HepG2 (cell line): ENCODE data around the gene TCF7L2. TPM values are rescaled to one million over a fixed set of nuclear protein-coding genes. Genes with fewer than 3 reads are reported as not detected.

Experiments used
- ATF6 ChIP-seq: sonication (generic); formaldehyde crosslinking; conservative IDR thresholded peaks from 2 replicates; pipeline ENCODE4 v1.4.0; 2020; ENCODE audit warnings: missing genetic modification reagents
- CREB1 ChIP-seq, 2 experiments: fragments of 450-650 bp in 1 of 2; IDR thresholded peaks; 2 replicates each; pipeline ENCODE4 v1.6.1; 2016 to 2017; ENCODE audit warnings: control low read depth in 1 of 2, mild to moderate bottlenecking in 1 of 2, missing compliant biosample characterization in 1 of 2, missing genetic modification characterization in 1 of 2
- FIP1L1 ChIP-seq: fragments of 200-400 bp; formaldehyde crosslinking; IDR thresholded peaks from 2 replicates; pipeline ENCODE4 v1.6.1; 2018; ENCODE audit warnings: low read depth, mild to moderate bottlenecking, low read length, moderate library complexity, borderline replicate concordance; ENCODE audit not compliant: insufficient read depth
- HMGA1 ChIP-seq: sonication (generic); formaldehyde crosslinking; conservative IDR thresholded peaks from 2 replicates; pipeline ENCODE4 v1.4.0; 2020; ENCODE audit warnings: missing genetic modification reagents
- HMGXB4 ChIP-seq, 2 experiments: sonication (generic) in 1 of 2; formaldehyde crosslinking in 1 of 2; IDR thresholded peaks; 2 replicates each; pipeline versions ENCODE4 v1.4.0 to v1.6.1; 2018 to 2020; ENCODE audit warnings: missing genetic modification reagents in 2 of 2, borderline replicate concordance in 1 of 2, low read depth in 1 of 2, mild to moderate bottlenecking in 1 of 2, missing biosample characterization in 1 of 2
- HNF4G ChIP-seq, 2 experiments: sonication (generic) in 1 of 2; formaldehyde crosslinking in 1 of 2; IDR thresholded peaks; 2 replicates each; pipeline versions ENCODE4 v1.4.0 to v1.6.1; 2011 to 2020; ENCODE audit warnings: borderline replicate concordance in 2 of 2, low read depth in 2 of 2, mild to moderate bottlenecking in 2 of 2, low read length in 1 of 2, missing genetic modification reagents in 1 of 2, moderate library complexity in 1 of 2
- KLF13 ChIP-seq: sonication (generic); formaldehyde crosslinking; IDR thresholded peaks from 2 replicates; pipeline ENCODE4 v1.4.0; 2020; ENCODE audit warnings: mild to moderate bottlenecking, missing genetic modification reagents
- KMT2A ChIP-seq: sonication (generic); formaldehyde crosslinking; IDR thresholded peaks from 2 replicates; pipeline ENCODE4 v1.4.0; 2020; ENCODE audit warnings: missing genetic modification reagents
- PCBP2 ChIP-seq: fragments of 200-400 bp; formaldehyde crosslinking; optimal IDR thresholded peaks from 2 replicates; pipeline ENCODE3; 2018; ENCODE audit warnings: low read length, low read depth; ENCODE audit not compliant: poor library complexity, severe bottlenecking
- RFXANK ChIP-seq: IDR thresholded peaks from 2 replicates; pipeline ENCODE4 v1.6.1; 2016
- RXRA ChIP-seq: sonication (generic); formaldehyde crosslinking; IDR thresholded peaks from 2 replicates; pipeline ENCODE4 v1.5.1; 2020; ENCODE audit warnings: missing genetic modification reagents
- SOX13 ChIP-seq, 3 experiments: fragments of 450-650 bp in 1 of 3; sonication (generic) in 1 of 3; formaldehyde crosslinking in 1 of 3; IDR thresholded peaks in 2 of 3; conservative IDR thresholded peaks in 1 of 3; 2 replicates each; pipeline versions ENCODE4 v1.5.0 to v1.6.1; 2016 to 2020; ENCODE audit warnings: antibody characterized with exemption in 1 of 3, mild to moderate bottlenecking in 1 of 3, missing compliant biosample characterization in 1 of 3, missing genetic modification reagents in 1 of 3, moderate library complexity in 1 of 3
- SP2 ChIP-seq: sonication (generic); formaldehyde crosslinking; IDR thresholded peaks from 2 replicates; pipeline ENCODE4 v1.5.1; 2020; ENCODE audit warnings: mild to moderate bottlenecking, missing genetic modification reagents
- ZNF12 ChIP-seq: sonication (generic); formaldehyde crosslinking; IDR thresholded peaks from 2 replicates; pipeline ENCODE4 v1.5.0; 2020; ENCODE audit warnings: missing genetic modification reagents
- ZNF331 ChIP-seq: sonication (generic); formaldehyde crosslinking; IDR thresholded peaks from 2 replicates; pipeline ENCODE4 v1.4.0; 2020; ENCODE audit warnings: missing genetic modification reagents
- ZNF33A ChIP-seq: sonication (generic); formaldehyde crosslinking; IDR thresholded peaks from 2 replicates; pipeline ENCODE4 v1.5.1; 2020; ENCODE audit warnings: missing genetic modification reagents, mild to moderate bottlenecking, moderate library complexity, borderline replicate concordance
- ZNF460 ChIP-seq: sonication (generic); formaldehyde crosslinking; IDR thresholded peaks from 2 replicates; pipeline ENCODE4 v1.5.1; 2020; ENCODE audit warnings: missing genetic modification reagents, mild to moderate bottlenecking, borderline replicate concordance
- ZNF547 ChIP-seq: sonication (generic); formaldehyde crosslinking; IDR thresholded peaks from 2 replicates; pipeline ENCODE4 v1.5.1; 2020; ENCODE audit warnings: mild to moderate bottlenecking, missing genetic modification reagents
- ZNF556 ChIP-seq: sonication (generic); formaldehyde crosslinking; IDR thresholded peaks from 2 replicates; pipeline ENCODE4 v1.4.0; 2020; ENCODE audit warnings: mild to moderate bottlenecking, missing genetic modification reagents, borderline replicate concordance
- ZNF569 ChIP-seq: sonication (generic); formaldehyde crosslinking; IDR thresholded peaks from 2 replicates; pipeline ENCODE4 v1.5.0; 2020; ENCODE audit warnings: mild to moderate bottlenecking, missing genetic modification reagents, moderate library complexity, borderline replicate concordance
- ZNF615 ChIP-seq: sonication (generic); formaldehyde crosslinking; IDR thresholded peaks from 2 replicates; pipeline ENCODE4 v1.5.0; 2020; ENCODE audit warnings: mild to moderate bottlenecking, missing genetic modification reagents, borderline replicate concordance
- ZNF709 ChIP-seq: sonication (generic); formaldehyde crosslinking; IDR thresholded peaks from 2 replicates; pipeline ENCODE4 v1.5.0; 2020; ENCODE audit warnings: mild to moderate bottlenecking, missing genetic modification reagents
- polyA plus RNA-seq, 8 experiments: library from polyadenylated mRNA; depleted of rRNA in 3 of 8; stranded (reverse) in 7 of 8; unstranded in 1 of 8; fragments of >200 nt; fragmentation: Illumina TruSeq in 4 of 8; extraction: Trizol in 4 of 8; gene quantifications; 2 replicates each; pipeline versions ENCODE4 v1.2.1 to v1.2.3, GENCODE V29; 2011 to 2016; ENCODE audit warnings: low read depth in 4 of 8, missing spikeins in 1 of 8, mixed read lengths in 1 of 8; ENCODE audit not compliant: insufficient read depth in 1 of 8
- total RNA-seq, 5 experiments: library from RNA; depleted of rRNA; stranded (reverse); fragments of >200 nt; fragmentation: Illumina TruSeq; extraction: Trizol; gene quantifications; 2 replicates each; pipeline ENCODE4 v1.2.3, GENCODE V29; 2016; ENCODE audit warnings: low read depth in 1 of 5
- TF ChIP-seq, protein P1 (sequence below): sonication (generic); formaldehyde crosslinking; IDR thresholded peaks from 2 replicates; pipeline ENCODE4 v1.8.0; 2022; ENCODE audit warnings: missing genetic modification reagents, low read depth, mild to moderate bottlenecking, borderline replicate concordance
- TF ChIP-seq, protein P2 (sequence below): sonication (generic); formaldehyde crosslinking; IDR thresholded peaks from 2 replicates; pipeline ENCODE4 v1.4.0; 2020; ENCODE audit warnings: mild to moderate bottlenecking, missing genetic modification reagents

Gene TCF7L2
- total and polyA plus RNA-seq, 2 of the 13 experiments (the other 11 are each of a cell fraction or from before 2014, with no cell fraction given): 3.9 to 13.7 TPM

DNA sequence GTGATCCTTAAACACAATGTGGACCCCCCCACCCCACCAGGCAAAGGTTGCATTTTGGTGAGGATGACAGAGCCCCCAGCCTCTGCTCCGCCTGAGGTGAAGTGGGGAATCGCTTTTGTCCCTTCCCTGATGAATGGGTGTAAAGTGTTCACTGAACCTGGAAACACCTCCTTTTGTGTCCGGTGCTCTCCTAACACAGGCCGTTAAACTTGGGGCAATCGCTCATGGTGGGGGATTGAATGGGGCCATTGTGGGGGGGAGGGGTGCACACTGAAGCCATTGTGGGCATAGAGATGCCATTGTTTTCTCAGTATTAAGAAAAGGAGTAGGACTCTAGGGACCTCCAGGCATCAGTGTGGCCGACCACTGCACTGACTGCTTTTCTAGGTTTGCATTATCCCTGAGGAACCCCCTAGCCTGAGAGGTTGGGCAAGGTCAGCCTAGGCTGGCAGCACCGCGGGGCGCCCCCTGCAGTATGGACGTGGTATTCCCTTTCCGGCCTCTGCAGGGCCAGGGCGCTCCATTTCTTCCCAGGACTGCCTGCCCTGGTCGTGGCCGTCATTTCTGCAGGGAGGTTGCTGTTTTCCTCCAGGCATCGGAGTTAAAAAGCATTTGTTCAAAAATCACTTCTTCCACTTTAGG, 158.3 kb downstream of the TCF7L2 start (continued):
- no peak for TF ChIP-seq HMGXB4 (CRISPR knock-in tag; IDR thresholded peaks at IDR 0.05; ENCODE audit: borderline replicate concordance in 1 of 2, low read depth in 1 of 2)
- no peak for TF ChIP-seq ZNF33A
- no peak for TF ChIP-seq ZNF615 (CRISPR knock-in tag)
- no peak for TF ChIP-seq KLF13 (CRISPR knock-in tag)
- TF ChIP-seq ZNF331 (CRISPR knock-in tag): no peak
- TF ChIP-seq PCBP2: no peak
- no peak for TF ChIP-seq HNF4G (IDR thresholded peaks at IDR 0.05; ENCODE audit: borderline replicate concordance, low read depth, low read length)
- no peak for TF ChIP-seq HNF4G (CRISPR knock-in tag; IDR thresholded peaks at IDR 0.05; ENCODE audit: borderline replicate concordance, low read depth)
- no peak for TF ChIP-seq ZNF547
- TF ChIP-seq RFXANK (CRISPR knock-in tag): no peak
- no peak for TF ChIP-seq FIP1L1
- peak; percentile 54 for TF ChIP-seq RXRA (CRISPR knock-in tag)
- TF ChIP-seq ZNF460 (CRISPR knock-in tag): no peak
- no peak for TF ChIP-seq SOX13 (IDR thresholded peaks at IDR 0.05)
- TF ChIP-seq SOX13 (CRISPR knock-in tag; conservative IDR thresholded peaks at IDR 0.05 in 1 of 2, IDR thresholded peaks at IDR 0.05 in 1 of 2): no peak
- TF ChIP-seq ATF6 (CRISPR knock-in tag): no peak
- no peak for TF ChIP-seq HMGA1 (CRISPR knock-in tag)
- TF ChIP-seq ZNF709 (CRISPR knock-in tag): no peak
- TF ChIP-seq, protein P1, sequence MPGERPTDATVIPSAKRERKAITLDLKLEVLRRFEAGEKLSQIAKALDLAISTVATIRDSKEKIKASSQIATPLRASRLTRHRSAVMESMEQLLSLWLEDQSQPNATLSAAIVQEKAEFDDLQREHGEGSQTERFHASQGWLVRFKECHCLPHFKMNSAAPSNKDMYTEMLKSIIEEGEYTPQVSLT (CRISPR knock-in tag): no peak
- no peak for TF ChIP-seq CREB1 (IDR thresholded peaks at IDR 0.05)
- TF ChIP-seq CREB1 (CRISPR knock-in tag; IDR thresholded peaks at IDR 0.05): no peak
- TF ChIP-seq ZNF556 (CRISPR knock-in tag): no peak
- no peak for TF ChIP-seq KMT2A (CRISPR knock-in tag)
- TF ChIP-seq, protein P2, sequence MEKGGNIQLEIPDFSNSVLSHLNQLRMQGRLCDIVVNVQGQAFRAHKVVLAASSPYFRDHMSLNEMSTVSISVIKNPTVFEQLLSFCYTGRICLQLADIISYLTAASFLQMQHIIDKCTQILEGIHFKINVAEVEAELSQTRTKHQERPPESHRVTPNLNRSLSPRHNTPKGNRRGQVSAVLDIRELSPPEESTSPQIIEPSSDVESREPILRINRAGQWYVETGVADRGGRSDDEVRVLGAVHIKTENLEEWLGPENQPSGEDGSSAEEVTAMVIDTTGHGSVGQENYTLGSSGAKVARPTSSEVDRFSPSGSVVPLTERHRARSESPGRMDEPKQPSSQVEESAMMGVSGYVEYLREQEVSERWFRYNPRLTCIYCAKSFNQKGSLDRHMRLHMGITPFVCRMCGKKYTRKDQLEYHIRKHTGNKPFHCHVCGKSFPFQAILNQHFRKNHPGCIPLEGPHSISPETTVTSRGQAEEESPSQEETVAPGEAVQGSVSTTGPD (CRISPR knock-in tag): no peak
- no peak for TF ChIP-seq SP2 (CRISPR knock-in tag)
- no peak for TF ChIP-seq ZNF12 (CRISPR knock-in tag)
- TF ChIP-seq ZNF569 (CRISPR knock-in tag): no peak
